GM15510 (cell line): ENCODE measurements around the gene ERAS.

ENCODE experiments used
- POLR2A ChIP-seq: IDR thresholded peaks from 3 replicates; pipeline ENCODE4 v1.6.1; 2011; ENCODE audit warnings: borderline replicate concordance; ENCODE audit not compliant: insufficient read length; ENCODE audit errors: extremely low read depth

Gene ERAS

DNA sequence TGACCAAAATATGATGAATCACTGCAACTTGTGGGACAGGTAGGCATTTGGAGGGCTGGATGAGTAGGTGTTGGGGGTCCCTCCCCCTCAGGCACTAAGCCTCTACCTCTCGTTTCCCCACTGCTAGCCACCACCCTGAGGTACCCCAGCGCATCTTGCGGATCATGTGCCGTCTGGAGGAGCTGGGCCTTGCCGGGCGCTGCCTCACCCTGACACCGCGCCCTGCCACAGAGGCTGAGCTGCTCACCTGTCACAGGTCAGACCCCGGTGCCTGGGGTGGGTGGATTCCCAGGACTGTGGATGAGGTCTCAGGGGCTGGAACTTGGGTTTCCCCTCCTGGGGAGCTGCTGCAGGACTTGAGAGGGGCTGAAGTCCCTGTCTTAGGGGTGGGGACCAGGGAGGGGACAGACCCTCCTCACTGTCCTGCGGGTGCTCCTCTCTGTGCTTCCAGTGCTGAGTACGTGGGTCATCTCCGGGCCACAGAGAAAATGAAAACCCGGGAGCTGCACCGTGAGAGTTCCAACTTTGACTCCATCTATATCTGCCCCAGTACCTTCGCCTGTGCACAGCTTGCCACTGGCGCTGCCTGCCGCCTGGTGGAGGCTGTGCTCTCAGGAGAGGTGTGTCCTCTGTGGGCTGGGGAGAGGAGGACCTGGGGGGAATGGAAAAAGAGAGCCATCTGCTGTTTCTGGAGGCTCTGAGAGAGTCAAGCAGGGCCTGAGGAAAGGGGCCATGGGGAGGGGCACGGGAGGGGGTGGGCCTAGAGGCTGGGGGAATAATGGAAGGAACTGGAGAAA, 10.1 kb upstream of the ERAS start:
- no peak for TF ChIP-seq POLR2A

DNA sequence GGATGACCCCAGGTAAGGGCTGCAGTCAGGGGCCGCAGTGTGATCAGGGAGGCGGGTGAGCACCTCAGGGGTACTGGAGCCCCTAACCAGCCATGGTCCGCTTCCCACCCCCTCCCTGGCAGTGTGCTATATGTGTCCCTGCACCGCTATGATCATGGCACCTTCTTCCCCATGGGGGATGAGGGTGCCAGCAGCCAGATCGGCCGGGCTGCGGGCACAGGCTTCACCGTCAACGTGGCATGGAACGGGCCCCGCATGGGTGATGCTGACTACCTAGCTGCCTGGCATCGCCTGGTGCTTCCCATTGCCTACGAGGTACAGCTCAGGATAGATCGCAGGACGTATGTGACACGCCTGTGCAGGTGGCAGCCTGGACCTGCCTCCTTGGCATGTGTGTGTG, 8.2 kb upstream of the ERAS start:
- no peak for TF ChIP-seq POLR2A

DNA sequence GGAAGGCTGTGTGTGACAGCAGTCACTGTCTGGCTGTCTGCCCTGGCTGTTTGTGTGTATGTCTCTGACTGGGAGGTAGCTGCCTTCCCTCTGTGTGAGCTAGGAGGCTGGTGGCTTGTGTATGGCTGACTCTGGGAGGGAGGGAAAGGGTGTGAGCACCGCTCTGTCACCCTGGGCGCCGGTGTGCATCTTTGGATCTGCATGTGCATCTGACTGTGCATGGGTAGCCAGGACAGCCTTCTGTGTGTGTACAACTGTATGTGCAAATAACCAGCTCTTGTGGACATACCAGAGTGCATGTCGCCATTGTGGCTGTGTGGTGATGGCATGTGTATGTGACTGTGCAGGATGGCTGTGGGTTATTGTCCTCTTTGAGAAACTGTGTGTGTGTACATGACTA, 7.4 kb upstream of the ERAS start:
- TF ChIP-seq POLR2A: no peak

DNA sequence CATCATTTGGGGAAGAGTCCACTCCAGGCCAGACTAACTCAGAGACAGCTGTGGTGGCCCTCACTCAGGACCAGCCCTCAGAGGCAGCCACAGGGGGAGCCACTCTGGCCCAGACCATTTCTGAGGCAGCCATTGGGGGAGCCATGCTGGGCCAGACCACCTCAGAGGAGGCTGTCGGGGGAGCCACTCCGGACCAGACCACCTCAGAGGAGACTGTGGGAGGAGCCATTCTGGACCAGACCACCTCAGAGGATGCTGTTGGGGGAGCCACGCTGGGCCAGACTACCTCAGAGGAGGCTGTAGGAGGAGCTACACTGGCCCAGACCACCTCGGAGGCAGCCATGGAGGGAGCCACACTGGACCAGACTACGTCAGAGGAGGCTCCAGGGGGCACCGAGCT, 3.3 kb upstream of the ERAS start:
- no peak for TF ChIP-seq POLR2A

DNA sequence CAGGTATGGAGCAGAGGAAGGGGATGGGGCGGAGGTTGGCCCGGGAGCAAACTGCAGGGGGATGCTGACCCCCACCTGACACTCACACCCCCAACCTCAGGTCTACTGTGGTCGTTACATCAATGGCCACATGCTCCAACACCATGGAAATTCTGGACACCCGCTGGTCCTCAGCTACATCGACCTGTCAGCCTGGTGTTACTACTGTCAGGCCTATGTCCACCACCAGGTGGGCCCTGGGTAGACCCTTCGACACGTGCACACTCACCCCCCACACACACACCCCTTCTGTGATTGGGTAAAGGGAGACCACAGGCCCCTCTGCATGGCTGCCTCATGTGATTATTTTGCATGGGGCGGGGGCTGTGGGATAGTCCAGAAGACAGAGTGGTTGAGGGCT, 2.2 kb upstream of the ERAS start:
- no peak for TF ChIP-seq POLR2A

DNA sequence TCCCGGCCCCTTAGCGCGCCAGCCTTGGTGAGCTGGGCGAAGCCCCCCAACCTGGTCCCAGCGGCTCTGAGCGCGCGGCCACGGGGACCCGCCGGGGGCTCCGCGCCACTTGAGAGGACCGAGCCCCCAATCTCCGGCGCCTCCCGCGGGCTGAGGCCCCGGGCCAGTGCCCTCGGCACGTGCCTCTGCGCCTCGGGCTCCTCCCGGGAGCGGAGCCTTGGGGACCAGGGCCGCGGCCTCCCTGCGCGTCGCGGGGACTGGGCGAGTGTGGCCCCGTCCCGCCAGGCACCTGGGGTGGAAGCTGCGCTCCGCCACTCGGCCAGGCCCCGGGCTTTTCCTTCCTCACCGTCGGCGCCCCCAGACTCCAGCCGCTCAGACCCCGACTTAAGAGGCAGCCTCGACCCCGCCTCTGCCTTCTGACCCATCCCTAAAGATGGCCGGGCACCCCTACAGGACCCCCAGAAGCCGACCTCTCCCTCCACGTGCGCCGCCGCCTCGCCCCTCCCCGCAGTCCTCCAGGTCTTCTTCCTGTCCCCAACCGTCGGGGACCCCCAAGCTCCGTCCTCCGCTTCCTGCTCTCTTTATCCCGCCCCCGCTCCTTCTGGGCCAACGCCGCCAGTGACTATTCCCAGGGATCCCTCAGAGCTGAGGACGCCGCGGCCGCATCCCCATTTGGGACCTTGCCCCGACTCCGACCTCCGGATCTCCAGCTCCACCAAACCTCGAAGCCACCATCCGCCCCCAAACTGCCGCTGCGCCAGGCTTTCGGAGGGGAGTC, 752 bp downstream of the ERAS start:
- TF ChIP-seq POLR2A: no peak

DNA sequence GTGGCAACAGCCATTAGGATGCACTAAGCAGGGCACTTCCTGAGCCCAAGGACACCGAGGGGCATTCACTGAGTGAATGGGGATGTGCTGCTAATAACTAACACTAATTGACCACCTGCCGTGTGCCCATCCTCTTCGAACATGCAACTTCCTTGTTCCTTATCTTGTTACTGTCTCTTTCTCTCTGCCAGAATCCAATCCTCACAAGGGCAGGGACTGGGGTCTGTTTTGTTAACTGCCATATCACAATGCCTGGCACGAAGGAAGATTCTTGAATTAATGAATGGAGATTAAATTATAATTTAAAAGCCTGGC, 1.3 kb downstream of the ERAS start:
- no peak for TF ChIP-seq POLR2A

DNA sequence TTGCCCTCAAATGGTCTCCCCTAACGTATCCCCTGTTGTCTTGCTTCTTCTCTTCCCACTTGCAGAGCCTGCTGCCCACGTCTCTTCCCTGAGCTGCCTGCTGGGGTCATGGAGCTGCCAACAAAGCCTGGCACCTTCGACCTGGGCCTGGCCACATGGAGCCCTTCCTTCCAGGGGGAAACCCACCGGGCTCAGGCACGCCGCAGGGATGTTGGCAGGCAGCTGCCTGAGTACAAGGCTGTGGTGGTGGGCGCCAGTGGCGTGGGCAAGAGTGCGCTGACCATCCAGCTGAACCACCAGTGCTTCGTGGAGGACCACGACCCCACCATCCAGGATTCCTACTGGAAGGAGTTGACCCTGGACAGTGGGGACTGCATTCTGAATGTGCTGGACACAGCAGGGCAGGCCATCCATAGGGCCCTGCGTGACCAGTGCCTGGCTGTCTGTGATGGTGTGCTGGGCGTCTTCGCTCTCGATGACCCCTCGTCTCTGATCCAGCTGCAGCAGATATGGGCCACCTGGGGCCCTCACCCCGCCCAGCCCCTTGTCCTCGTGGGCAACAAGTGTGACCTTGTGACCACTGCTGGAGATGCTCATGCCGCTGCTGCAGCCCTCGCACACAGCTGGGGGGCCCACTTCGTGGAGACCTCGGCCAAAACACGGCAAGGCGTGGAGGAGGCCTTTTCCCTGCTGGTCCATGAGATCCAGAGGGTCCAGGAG, 2.9 kb downstream of the ERAS start:
- no peak for TF ChIP-seq POLR2A

DNA sequence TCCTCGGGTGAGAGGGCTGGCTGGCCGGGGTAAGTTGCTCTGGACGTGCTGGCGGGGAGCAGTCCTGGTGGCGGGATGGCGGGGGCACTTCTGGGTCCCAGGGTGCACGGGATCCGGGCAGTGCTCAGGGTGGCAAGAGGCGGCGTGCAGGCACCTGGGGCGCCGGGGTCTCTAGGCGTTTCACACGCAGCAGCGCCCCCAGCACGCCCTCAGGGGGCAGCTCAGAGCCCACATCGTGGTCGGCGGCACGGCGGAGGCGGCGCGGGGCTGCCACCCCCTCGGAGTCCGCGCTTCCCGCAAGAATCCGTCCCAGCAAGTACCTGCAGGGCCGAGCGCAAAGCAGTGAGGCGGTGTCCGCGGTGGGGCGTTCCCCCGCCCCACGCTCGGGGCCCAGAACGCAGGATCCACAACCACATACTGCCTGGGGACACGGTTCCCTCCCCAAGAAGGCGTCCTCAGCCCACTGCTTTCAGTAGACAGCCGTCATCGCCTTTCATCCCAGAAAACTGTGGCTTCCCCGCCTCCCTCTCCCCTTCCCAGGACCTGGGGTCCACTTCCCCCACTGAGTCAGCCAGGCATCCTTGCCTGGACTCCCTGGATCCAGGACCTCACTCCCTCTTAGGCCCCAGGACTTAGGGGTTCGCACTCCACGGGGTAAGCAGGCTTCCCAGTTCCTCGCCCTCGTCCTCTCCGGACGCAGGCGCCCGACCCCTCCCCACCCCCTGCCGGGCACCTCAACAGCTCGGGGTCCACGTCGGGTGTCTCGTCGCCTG, 5.0 kb downstream of the ERAS start:
- no peak for TF ChIP-seq POLR2A

DNA sequence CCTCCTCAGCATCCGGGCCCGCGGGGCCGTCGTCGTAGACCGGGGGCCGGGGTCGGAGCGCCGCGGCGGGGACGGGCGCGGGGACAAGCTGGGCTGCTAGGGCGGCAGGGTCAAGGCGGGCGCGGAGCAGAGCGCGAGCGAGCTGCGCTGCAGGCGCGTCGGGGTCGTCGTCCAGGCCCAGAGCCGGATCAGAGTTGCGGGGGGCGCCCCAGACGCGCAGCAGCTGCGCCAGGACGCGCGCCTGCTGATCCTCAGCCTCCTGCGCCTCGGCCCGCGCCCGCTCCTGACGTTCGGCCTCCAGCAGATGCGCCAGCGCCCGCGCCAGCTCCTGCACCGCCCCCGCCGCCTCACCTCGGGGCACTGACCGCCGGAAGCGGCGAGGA, 5.6 kb downstream of the ERAS start:
- no peak for TF ChIP-seq POLR2A

DNA sequence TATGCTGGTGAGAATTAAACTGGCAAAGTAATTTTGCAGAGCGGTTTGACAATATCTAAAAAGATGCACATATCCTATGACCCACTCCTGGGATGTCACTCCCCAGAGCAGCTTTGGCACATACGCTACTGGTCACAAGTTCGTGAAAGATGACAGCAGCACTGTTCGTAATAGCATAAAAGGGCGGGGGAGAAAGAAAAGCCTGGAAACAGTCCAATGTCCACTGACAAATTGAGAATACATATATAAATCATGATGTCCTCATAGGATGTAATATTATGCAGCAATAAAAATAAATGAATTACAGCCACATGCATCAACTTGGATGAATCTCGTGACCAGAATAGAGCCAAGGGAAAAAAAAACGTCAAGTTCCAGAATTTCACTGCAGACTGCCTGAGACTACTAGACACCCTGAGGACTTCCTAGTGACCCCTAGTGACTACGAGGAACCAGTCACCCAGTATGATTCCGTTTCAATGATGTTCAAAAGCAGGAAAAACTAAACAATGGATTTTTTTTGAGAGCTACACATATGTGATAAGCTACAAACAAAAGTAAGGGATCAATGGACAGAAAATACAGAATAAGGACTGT, 7.3 kb downstream of the ERAS start:
- TF ChIP-seq POLR2A: no peak

DNA sequence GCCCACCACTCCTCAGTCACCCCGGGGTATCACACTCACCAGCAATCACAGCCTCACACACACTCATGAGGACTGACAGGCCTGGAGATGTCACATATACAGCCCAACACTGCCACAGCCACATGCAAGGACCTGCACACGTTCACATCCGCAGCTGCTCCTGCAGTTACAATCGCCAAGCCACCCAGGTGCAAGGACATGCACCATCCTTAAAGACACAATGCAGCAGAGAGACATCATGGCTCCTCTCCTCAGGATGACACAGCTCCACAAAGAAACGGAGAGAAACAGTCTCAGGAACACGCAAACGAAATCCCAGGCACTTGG, 8.0 kb downstream of the ERAS start:
- TF ChIP-seq POLR2A: no peak

DNA sequence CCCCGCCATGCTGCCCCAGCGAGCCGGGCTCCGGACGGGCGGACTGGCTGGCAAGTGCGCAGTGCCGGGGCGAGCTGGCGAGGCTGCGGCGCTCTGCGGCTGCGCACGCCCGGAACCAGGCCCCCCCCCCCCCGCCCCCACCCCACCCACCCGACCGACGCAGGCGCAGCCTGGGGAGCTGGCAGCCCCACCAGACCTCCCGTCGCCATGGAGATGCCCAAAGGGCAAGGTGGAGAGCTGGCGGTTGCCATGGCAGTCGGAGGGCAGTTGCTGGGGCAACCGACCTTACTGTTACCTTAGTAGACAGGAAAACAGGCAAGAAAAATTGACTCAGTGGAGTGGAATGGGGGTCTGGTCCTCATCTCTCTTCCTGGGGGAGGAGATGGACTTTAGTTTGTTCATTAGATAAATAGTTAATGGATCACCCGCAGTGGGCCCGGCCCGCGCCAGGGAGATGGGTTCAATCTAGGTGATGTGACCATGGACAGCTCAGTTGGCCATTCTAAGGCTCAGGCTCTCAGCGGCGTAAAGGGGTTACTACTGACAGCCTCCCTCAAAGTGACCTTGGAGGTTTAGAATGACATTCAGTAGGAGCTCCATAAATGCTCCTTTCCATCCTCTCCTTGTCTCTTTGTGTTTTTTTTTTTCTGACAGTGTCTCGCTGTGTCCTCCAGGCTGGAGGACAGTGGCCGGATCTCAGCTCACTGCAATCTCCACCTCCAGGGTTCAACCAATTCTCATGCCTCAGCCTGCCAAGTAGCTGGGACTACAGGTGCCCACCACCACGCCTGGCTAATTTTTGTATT, 9.4 kb downstream of the ERAS start, which contains the start of gene PCSK1N:
Gene PCSK1N (minus strand): TSS at position 87 of the 806 bp plus-strand sequence. CDS start 78 bp downstream, at position 9.
- TF ChIP-seq POLR2A: no peak

DNA sequence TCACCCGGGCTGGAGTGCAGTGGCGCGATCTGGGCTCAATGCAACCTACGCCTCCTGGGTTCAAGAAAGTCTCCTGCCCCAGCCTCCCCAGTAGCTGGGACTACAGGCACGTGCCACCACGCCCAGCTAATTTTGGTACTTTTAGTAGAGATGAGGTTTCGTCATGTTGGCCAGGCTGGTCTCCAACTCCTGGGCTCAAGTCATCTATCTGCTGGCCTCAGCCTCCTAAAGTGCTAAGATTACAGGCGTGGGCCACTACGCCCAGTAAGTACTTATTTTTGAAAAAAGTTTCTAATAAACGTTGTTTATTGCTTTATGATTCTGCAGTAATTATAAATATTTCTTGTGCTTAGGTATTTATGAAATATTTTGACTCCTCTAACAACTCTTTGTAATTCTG, 13.4 kb downstream of the ERAS start:
- TF ChIP-seq POLR2A: no peak
